ENCODE results near the gene RAB40B. TPM values are rescaled to one million over a fixed set of nuclear protein-coding genes. Genes with fewer than 3 reads are reported as not detected.

The RAB40B gene
- total and polyA plus RNA-seq, 2 of the 13 experiments (the other 11 are each of a cell fraction or from before 2014, with no cell fraction given) = 6.2 to 6.5 TPM

GRCh38 chr17:82692268-82692667 lies 6.2 kb downstream of the RAB40B start (continued):
- TF ChIP-seq ZNF280D (CRISPR knock-in tag; IDR thresholded peaks at IDR 0.05) (no peak), PATZ1 (CRISPR knock-in tag; IDR thresholded peaks at IDR 0.05) (no peak), TGIF2 (CRISPR knock-in tag; IDR thresholded peaks at IDR 0.05) (no peak), ZNF484 (CRISPR knock-in tag; IDR thresholded peaks at IDR 0.05; ENCODE audit: borderline replicate concordance, low read depth) (no peak), KIAA2018 (CRISPR knock-in tag; IDR thresholded peaks at IDR 0.05; ENCODE audit: borderline replicate concordance) (no peak)
